ENCODE data around the gene DYNLT2.
"Not testable (repeated sequence)": the region's sequence is repeated elsewhere in the genome, so short reads cannot be mapped to it uniquely, and the experiment has no call there.

Gene DYNLT2

DNA sequence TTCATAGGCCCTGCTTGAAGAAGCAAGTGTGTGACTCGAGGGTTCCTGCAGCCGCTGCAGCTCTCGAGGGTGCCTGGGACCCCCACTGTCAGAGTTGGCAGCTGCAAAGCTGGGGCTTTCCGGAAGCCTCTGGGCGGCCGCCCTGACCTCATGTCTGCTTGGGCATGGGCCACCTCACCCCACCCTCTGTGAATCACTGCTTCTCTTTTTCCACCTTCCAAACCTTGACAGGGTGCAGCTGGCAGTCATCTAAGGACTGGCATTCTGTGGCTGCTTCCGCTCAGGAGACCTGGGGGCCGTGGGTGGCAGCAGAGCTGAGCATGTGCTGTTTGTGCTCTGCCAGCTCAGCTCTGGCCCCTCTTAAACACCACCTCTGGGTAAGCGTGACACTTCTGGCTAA lies 32.0 kb upstream of the DYNLT2 start:
- no peak for DNase-seq

DNA sequence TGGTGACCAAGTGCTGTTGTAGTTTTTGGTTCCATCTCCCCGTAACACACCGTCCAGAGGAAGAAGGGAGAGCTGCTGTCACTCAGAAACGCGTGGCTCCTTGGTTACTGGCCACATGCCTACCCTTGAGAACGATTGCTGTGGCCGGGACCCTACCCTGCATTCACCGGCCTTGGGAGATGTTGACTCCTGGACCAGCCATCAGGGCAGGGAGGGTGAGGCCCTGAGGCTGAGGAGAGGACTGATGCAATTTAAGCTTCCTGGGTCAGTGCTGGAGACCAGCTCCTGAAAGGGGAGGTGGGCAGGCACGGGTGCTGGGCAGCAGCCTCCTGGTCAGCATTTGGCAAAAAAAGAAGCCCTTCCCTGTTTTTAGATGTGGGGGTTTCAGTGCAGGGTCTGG lies 31.6 kb upstream of the DYNLT2 start:
- DNase-seq: no peak

DNA sequence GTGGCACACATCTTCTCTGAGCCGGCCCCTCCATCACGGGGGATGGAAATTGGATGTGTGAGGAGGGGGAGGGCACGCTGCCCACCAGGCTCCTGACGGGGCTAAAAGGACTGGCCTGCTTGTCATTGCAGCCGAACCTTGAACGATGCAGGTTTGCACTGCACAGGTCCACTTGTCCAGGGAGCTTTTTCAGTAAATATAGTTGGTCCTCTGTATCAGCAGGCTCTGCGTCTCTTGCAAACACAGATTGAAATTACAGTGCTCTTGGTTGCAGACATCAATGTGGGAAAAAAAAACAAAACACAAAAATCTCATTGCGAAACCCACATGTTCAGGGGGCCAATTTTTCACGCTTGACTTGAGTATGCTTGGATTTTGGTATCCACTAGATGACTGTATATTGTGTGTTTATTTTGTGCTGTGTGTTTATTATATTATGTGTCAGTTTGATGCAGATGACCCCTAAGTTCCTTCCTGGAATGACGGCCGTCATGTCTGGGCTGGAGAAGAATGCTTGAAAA lies 29.3 kb upstream of the DYNLT2 start:
- DNase-seq: no peak

DNA sequence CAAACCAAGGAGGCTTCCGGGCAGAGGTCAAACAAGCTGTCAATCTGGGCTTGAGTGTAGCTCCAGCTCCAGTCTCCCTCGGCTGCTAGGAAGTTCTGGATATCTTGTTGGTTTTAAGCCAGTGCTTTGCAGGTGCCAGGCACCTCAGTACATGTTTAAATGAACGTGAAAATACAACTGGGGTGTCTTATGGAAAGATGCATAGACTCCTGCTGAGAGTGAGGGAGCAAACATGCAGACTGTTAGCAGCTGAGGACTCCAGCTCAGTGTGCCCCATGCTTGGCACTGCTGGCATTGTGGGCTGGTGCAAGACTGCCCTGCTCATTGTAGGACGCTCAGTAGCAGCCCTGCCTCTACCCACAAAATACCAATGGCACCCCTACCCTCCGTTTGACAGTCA lies 28.5 kb upstream of the DYNLT2 start:
- DNase-seq: no peak

DNA sequence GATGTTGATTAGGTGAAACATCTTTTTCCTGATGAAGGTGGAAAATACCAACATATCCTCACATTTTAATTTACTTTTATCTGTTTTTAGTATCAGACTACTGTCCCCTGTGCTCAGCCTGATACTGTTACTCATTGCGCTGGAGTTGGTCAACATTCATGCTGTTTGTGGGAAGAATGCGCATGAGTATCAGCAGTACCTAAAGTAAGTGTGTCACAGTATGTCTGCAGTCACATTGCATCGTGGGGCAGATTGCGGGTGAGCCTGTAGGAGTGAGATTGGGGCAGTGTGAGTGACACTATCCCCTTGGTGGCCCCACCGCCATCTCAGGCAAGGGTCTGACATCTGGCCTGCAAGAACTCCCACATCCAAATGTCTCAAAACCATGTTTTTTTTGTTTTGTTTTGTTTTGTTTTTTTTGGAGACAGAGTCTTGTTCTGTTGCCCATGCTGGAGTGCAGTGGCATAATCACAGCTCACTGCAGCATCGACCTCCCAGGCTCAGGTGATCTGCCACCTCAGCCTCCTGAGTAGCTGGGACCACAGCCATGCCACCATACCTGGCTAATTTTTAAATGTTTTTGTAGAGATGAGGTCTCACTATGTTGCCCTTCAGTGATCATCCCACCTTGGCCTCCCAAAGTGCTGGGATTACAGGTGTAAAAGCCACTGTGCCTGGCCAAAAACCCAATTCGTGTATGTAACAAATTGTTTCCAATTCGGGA lies 27.9 kb upstream of the DYNLT2 start:
- no peak for DNase-seq

DNA sequence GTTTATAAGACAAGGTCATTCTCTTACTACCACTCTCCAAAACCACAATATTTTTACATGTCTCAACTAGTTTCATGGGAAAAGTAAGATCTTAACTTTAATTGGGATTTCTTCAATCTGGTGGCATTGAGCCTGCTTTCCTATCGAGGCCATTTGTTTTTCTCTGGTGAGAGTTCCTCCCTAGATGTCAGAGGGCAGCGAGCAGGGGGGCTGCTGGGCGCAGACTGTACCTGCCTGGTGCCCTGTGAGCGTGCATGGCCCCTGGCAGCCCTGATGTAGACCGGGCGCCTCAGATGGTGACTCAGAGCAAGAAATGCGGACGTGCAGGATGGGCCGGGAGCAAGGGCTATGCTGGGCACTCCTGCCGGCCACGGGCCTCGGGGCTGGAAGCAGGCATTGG lies 27.3 kb upstream of the DYNLT2 start:
- DNase-seq: no peak

DNA sequence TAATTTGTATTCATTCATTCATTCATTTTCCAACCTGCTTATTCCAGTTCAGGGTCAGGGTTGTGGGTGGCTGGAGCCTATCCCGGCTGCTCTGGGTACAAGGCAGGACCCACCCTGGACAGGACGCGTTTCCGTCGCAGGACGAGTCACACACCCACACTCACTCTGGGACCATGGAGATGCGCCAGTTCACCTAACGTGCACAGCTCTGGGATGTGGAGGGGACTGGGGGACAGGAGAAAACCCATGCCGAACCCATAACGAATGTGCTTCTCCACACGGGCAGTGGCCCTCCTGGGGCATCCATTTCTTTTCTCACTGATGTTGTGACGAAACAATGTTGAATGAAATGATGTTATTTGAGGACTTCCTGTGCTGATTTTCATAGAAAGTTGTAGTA lies 26.5 kb upstream of the DYNLT2 start:
- no peak for DNase-seq

DNA sequence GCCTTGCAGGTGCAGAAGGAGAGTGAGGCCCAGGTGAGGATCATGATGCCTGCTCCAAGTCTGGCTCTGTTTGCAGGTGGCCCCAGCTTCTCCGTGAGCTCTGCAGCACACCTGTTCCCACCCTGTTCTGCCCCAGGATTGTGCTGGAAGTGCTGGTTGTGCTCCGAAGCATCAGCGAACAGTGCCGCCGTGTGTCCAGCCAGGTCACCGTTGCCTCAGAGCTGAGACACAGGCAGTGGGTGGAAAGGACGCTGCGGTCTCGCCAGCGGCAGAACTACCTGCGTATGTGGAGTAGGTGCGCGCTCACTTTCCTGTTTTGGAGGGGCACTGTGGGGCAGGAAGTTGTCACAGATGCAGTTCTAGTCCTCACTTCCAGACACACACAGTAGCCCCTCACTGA lies 25.0 kb upstream of the DYNLT2 start:
- no peak for DNase-seq

DNA sequence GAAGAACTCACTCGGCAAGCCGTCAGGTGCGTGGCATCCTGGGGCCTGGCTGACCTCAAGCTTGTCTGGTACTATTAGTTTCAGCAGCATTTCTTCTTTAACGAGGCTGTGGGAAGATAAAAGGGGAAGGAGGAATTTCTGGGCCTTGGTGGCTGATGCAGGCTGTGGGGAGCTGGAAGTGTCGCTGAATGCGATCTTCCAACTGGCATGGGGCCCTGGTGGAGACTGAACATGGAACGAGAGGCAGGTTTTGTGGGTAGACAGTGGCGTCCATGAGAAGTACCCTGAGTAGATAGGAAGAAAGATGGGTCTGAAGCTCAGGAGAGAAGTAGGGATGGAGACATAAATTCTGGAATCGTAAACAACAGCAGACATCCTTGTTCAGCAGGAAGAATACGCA lies 23.9 kb upstream of the DYNLT2 start:
- no peak for DNase-seq

DNA sequence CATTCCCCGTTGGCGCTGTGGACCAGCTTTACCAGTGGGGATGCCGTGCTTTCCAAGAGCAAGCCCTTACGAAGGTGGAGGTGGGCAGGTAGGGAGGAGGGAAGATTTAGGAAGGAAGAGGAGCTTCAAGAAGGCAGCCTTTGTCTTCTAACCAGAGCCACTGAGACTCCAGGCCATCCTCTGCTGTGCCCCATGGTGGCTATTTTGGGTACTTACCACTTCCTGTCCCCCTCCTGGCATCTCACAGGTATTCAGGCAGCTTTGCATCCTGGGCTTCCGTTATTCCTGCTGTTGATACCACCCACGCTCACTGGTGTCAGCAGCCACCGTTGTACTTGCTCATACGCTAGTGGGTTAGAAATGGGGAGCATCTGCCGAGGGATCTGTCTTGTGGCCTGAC lies 23.0 kb upstream of the DYNLT2 start:
- DNase-seq: no peak

DNA sequence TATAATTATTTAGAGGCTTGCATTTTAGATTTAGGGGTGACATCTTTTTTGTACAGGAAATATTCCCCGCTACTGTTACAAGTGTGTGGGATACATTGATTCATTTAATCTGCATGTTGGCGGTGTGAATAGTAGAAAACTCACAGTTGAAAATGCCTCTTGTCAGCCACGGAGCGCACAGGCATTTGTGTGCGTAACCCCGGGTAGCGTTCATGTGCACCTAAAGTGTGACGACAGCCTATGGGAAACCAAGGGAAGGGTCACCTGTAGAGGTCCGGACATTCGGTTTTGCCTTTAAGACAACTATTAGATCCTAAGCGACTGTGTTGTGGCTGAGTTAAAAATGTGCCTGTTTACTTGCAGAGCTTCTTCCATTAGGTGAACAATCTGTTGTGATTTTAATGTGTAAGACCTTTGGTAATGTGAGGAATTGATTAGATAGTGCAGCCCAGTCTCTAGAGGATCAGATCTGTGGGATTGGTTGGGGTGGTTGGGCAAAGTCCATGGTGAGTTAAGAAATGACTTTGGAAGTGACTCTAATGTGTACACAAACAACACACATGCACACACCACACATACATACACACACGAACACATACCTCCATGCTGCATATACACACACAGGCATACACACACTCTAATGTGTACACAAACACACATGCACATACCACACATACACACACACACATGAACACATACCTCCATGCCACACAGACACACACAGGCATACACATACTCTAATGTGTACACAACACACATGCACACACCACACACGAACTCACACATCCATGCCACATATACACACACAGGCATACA lies 15.8 kb upstream of the DYNLT2 start:
- DNase-seq: no peak

DNA sequence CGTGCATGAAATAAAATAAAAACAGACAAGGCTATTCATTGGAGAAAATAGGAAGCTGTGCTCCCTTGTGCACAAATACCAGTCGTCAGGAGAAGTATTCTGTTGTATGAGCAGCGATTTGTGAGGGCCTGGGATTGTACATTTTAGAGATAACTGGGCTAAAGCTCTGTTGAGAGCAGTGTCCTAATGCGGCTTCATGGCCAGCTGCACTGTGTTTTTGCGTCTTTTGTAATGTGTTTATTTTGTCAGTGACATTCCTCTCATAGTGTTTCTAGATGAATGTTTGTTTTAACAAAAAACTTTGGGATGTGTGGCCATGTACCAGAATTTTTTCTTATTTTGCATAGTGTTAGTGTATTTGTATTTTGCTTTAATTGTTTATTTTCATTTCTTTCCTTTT lies 14.9 kb upstream of the DYNLT2 start:
- DNase-seq: no peak

DNA sequence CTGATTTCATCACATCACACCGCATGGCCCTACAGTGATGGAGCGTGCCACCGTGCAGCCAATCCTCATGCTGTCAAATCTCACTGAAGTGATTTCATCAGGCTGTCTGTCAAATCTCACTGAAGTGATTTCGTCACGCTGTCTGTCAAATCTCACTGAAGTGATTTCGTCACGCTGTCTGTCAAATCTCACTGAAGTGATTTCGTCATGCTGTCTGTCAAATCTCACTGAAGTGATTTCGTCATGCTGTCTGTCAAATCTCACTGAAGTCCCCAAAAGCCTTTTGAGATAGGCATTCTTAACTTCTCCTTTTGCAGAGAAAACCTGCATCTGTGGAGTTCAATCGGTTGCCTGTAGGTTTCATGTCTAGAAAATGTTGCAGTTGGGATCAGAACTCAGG lies 14.4 kb upstream of the DYNLT2 start:
- DNase-seq: not testable (repeated sequence)

DNA sequence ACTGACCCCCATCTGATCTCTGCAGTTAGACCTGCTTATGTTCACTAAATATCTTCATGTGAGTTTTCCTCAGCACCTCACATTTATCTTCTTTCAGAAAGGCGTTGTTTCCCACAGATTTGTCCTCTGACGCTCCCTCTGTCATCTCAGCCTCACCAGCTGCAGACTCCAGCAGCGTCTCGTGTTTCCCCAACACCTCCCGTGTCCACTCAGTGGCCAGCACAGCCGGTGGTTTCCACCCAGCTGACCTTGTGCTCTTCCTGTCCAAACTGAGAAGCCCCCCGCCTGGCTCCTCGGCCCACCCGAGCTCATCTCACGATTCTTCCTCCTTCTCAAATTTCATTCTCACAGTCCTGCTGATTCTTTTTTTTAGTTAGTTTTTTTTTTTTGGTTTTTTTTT lies 12.5 kb upstream of the DYNLT2 start:
- DNase-seq: no peak

DNA sequence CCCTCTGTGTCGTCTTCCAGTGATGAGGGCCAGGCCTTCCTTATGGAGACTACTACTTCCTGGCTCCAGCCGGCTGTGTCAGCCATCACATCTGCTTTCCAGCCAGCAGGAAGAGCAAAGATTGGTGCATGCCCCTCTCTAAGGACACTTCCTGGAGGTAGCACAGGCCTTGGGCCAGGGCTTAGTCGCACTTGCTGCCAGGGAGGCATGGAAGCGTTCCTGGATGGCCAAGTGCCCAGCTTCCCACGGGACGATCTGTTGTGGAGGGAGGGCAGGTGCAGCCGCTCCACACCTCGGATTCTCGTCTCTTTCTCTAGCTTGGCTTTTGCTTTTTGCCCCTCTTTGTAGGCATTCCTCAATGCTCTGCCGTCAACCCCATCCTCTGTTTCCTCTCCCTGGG lies 11.9 kb upstream of the DYNLT2 start:
- DNase-seq: no peak

DNA sequence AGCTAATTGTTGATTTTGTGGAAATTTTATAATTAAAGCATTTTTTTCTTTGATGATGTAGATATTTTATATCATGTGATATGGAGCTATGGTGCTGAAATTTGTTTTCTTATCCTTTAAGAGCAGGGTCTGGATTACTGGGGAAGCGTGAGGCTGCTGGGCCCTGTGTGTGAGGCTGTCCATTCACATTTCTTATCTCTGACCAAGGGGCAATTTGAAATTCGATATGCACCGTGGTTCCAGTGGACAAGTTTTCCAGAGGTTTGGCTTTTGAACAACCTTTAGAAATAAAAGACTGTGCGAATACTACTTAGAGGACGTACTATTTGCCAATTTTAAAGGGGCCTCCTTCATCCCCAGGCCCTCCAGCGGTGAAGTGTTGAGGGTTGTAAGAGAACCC lies 3.8 kb upstream of the DYNLT2 start:
- DNase-seq: no peak

DNA sequence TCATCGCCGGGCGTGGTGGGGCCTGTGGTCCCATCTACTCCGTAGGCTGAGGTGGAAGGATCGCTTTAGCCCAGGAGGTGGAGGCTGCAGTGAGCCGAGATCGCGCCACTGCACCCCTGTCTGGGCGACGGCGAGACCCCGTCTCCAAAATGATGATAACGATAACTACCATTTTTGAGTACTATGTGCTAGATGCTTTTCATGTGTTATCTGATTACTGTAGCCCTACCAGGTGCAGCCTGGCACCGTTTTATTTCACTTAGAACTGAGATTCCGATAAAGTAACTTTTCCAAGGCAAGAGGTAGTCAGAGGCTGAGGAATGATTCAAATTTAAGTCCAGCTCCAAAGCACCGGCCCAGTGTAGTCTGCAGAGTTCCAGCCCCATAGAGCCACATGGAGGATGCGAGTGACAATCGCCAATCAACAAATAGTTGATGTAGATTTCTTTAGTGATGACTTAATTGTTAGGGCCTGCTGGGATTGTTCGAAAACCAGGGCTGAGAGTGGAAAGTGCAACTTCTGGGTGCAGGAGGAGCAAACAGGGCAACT lies 777 bp upstream of the DYNLT2 start:
- no peak for DNase-seq

DNA sequence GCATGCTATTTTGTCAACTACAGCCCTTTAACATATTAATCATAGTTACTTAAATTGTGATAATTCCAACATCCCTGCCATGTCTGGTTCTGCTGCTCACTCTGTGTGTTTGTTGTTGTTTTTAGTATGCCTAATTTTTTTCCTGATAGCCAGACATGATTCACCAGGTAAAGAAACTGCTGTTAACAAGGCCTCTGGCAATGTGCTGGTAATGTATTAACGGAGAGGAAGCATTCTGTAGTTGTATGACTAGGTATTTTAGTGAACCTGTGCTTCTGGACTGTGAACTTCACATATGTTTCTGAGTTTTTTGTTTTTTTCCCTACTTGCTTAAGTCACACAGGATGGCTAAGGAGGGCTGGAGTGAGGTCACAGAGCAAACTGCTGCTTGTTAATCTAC lies 4.8 kb downstream of the DYNLT2 start:
- no peak for DNase-seq

DNA sequence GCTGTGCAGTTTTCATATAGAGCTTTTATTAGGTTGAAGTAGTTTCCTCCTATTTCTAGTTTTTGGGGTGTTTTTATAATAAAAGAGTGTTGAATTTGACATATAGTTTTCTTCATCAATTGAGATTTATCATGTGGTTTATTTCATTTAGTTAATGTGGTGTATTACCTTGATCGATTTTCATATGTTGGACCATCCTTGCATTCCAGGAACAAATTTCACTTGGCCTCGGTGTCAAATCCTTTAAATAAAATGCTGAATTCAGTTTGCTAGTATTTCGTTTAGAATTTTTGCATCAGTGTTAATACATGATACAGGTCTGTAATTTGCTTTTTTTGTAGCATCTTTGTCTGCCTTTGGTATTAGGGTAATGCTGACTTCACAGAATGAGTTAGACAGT lies 6.0 kb downstream of the DYNLT2 start:
- DNase-seq: no peak

DNA sequence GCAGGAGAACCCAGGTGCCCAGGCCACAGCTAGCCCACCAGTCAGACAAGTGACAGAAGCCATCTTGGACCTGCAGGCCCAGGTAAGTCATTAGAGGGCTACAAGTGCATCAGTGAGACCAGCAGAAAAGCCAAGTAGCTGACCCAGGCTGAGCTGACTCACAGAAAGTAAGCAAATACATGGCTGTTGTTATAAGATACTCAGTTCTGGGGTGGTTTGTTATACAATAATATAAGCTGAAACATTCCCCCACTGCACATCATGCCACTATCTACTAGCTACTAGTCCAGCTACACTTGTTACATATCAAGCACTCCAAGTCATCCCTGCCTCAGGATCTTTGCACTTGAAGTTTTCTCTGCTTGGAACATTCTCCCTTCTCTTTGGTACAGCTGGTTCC lies 10.0 kb downstream of the DYNLT2 start:
- DNase-seq: no peak

DNA sequence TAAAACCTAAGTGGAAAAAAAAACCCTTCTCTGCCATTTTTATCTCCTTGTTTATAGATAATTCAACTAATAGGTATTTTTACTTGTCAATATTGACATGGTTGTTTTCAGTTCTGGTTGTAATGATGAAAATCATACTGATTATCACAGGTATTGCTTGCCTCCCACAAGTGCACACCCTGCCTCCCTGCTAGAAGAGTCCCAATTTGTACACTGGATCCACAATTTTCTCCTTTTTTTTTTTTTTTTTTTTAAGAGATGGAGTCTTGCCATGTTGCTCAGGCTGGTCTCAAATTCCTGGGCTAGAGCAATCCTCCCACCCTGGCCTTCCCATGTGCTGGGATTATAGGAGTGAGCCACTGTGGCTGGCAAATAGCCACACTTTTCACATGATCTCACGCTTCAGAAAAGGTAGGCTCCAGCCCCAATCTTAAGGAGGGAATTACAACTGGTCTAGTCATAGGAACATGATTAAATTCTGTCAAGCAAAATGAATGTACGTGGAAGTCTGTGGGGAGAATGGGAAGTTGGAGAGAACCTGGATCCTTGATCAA lies 12.3 kb downstream of the DYNLT2 start:
- DNase-seq: no peak

DNA sequence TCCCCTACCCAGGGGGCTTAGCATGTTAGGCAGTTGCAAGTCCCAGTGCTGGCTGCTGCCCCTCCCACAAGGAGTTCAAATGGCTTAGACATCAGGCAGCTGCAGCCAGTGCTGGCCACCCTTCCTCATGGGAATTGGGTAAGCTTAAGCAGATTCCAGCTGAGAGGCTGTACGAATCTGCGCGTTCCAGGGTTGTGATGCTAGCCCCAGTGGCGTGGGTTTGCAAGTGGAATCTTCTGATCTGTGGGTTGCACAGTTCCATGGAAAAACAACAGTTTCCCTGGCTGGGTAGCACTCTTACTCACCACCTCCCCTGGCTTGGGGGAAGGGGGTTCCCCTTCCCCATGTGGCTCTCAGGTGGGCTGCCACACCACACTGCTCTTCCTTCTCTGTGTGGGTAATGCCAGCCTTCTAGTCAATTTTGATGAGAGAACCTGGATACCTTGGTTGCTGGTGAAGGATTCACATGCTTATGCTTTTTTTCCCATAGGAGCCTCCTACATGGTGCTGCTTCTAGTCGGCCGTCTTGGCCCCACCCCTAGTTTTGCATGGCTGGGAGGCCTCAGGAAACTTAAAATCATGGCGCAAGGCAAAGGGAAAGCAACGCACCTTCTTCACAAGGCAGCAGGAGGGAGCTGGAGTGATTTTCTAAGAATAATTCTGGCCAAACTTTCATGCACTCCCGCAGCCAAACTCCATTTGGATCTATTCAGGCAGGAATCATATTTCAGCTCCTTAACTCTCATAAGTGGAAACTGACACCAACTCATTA lies 13.0 kb downstream of the DYNLT2 start:
- no peak for DNase-seq

DNA sequence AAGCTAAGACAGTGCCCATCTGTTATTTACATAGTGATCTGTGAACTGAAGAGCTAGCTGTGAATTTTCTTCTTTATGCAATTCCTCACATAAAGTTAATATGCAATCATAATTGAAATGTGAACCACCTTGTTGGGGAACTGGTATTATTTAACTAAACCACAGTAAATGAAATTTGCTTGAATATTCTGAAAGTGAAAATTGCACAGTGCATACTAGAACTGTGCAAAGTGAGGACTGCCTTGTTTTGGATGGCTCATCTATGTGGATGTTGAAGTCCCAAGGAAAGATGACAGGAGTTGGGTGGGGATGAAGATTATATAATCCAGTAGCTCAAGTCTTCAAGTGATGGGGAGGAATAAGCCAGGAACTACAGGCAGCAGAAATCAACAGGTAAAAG lies 21.4 kb downstream of the DYNLT2 start:
- no peak for DNase-seq
